Central memory CD8-positive, alpha-beta T cell (primary cell): ENCODE data around the gene GPC5.

Experiments used
- ATAC-seq: fragments of 150-1000 bp; cut with Tn5 transposase; replicated peaks from 2 replicates; pipeline ENCODE4 v1.10.0; 2022; ENCODE audit warnings: mild to moderate bottlenecking, moderate FRiP score, moderate number of reproducible peaks; ENCODE audit not compliant: poor library complexity, severe bottlenecking; ENCODE audit errors: extremely low read depth
- DNase-seq, 2 donors: peaks; one replicate each; pipeline ENCODE4 v3.0.0; 2021; ENCODE audit warnings: low spot score in 2 of 2
- H3K27ac Mint-ChIP-seq: one replicate; pipeline ENCODE4 v1.8.0; 2022; ENCODE audit warnings: low read depth, mild to moderate bottlenecking, moderate library complexity, mixed read lengths
- H3K27me3 Mint-ChIP-seq: one replicate; pipeline ENCODE4 v1.8.0; 2022; ENCODE audit warnings: mixed read lengths
- H3K36me3 Mint-ChIP-seq: one replicate; pipeline ENCODE4 v1.8.0; 2022; ENCODE audit warnings: mild to moderate bottlenecking, moderate library complexity, mixed read lengths; ENCODE audit not compliant: insufficient read depth
- H3K4me1 Mint-ChIP-seq: one replicate; pipeline ENCODE4 v1.8.0; 2022; ENCODE audit warnings: mixed read lengths
- H3K4me3 Mint-ChIP-seq: one replicate; pipeline ENCODE4 v1.8.0; 2022; ENCODE audit warnings: mild to moderate bottlenecking, moderate library complexity, mixed read lengths
- H3K9me3 Mint-ChIP-seq: one replicate; pipeline ENCODE4 v1.8.0; 2022; ENCODE audit warnings: mixed read lengths

GPC5 gene

GRCh38 chr13:91596842-91597241 lies 198.4 kb downstream of the GPC5 start:
- DNase-seq: no peak
- no peak for ATAC-seq
- no peak overlapping the region for H3K4me3 Mint-ChIP-seq
- H3K36me3 Mint-ChIP-seq: no peaks in the 10 kb centered on the region
- no peaks in the 10 kb centered on the region for H3K27me3 Mint-ChIP-seq
- H3K9me3 Mint-ChIP-seq: no peaks in the 10 kb centered on the region
- no peaks in the 10 kb centered on the region for H3K4me1 Mint-ChIP-seq
- H3K27ac Mint-ChIP-seq: no peak overlapping the region

GRCh38 chr13:91598655-91599054 lies 200.2 kb downstream of the GPC5 start:
- Mint-ChIP-seq H3K27ac (no peak overlapping the region), H3K27me3 (no peaks in the 10 kb centered on the region), H3K36me3 (no peaks in the 10 kb centered on the region), H3K4me1 (no peaks in the 10 kb centered on the region), H3K4me3 (no peak overlapping the region), H3K9me3 (peaks cover 5% of the 10 kb centered on the region)
- ATAC-seq (no peak), DNase-seq (no peak)

GRCh38 chr13:91601273-91601672 lies 202.9 kb downstream of the GPC5 start:
- H3K4me1 Mint-ChIP-seq: no peaks in the 10 kb centered on the region
- H3K9me3 Mint-ChIP-seq: peaks cover 5% of the 10 kb centered on the region
- no peaks in the 10 kb centered on the region for H3K27me3 Mint-ChIP-seq
- no peak overlapping the region for H3K4me3 Mint-ChIP-seq
- ATAC-seq: no peak
- no peaks in the 10 kb centered on the region for H3K36me3 Mint-ChIP-seq
- no peak for DNase-seq
- no peak overlapping the region for H3K27ac Mint-ChIP-seq

GRCh38 chr13:91601807-91602206 lies 203.4 kb downstream of the GPC5 start:
- DNase-seq: no peak
- ATAC-seq: no peak
- Mint-ChIP-seq H3K4me1 (no peaks in the 10 kb centered on the region), H3K27ac (no peak overlapping the region), H3K4me3 (no peak overlapping the region), H3K36me3 (no peaks in the 10 kb centered on the region), H3K9me3 (peaks cover 5% of the 10 kb centered on the region), H3K27me3 (no peaks in the 10 kb centered on the region)

GRCh38 chr13:91609353-91609752 lies 210.9 kb downstream of the GPC5 start:
- no peaks in the 10 kb centered on the region for H3K27me3 Mint-ChIP-seq
- H3K36me3 Mint-ChIP-seq: no peaks in the 10 kb centered on the region
- DNase-seq (no peak), ATAC-seq (no peak)
- no peaks in the 10 kb centered on the region for H3K4me1 Mint-ChIP-seq
- peaks cover 12% of the 10 kb centered on the region for H3K9me3 Mint-ChIP-seq
- no peak overlapping the region for H3K27ac Mint-ChIP-seq
- no peak overlapping the region for H3K4me3 Mint-ChIP-seq

GRCh38 chr13:91618315-91618714 lies 219.9 kb downstream of the GPC5 start:
- H3K27me3 Mint-ChIP-seq: no peaks in the 10 kb centered on the region

GRCh38 chr13:91620670-91621141 lies 222.3 kb downstream of the GPC5 start:
- H3K9me3 Mint-ChIP-seq: peaks cover 21% of the 10 kb centered on the region
- H3K27me3 Mint-ChIP-seq: no peaks in the 10 kb centered on the region
- no peak overlapping the region for H3K4me3 Mint-ChIP-seq
- no peak overlapping the region for H3K27ac Mint-ChIP-seq
- ATAC-seq: no peak
- no peaks in the 10 kb centered on the region for H3K36me3 Mint-ChIP-seq
- no peaks in the 10 kb centered on the region for H3K4me1 Mint-ChIP-seq
- no peak for DNase-seq

More at GRCh38 chr13:91618315-91618714, 219.9 kb downstream of the GPC5 start:
- H3K4me1 Mint-ChIP-seq: no peaks in the 10 kb centered on the region
- no peak for DNase-seq
- H3K9me3 Mint-ChIP-seq: peaks cover 22% of the 10 kb centered on the region
- ATAC-seq: no peak
- no peak overlapping the region for H3K4me3 Mint-ChIP-seq
- H3K27ac Mint-ChIP-seq: no peak overlapping the region
- no peaks in the 10 kb centered on the region for H3K36me3 Mint-ChIP-seq

- no peak for ATAC-seq
- H3K27ac Mint-ChIP-seq: no peak overlapping the region
- H3K9me3 Mint-ChIP-seq: peaks cover 21% of the 10 kb centered on the region
Measured at GRCh38 chr13:91621161-91621560, 222.7 kb downstream of the GPC5 start.

GRCh38 chr13:91621963-91622362 lies 223.5 kb downstream of the GPC5 start:
- Mint-ChIP-seq H3K36me3 (no peaks in the 10 kb centered on the region), H3K4me1 (no peaks in the 10 kb centered on the region), H3K4me3 (no peak overlapping the region), H3K27ac (no peak overlapping the region), H3K9me3 (peaks cover 21% of the 10 kb centered on the region), H3K27me3 (no peaks in the 10 kb centered on the region)
- DNase-seq (no peak), ATAC-seq (no peak)

More at GRCh38 chr13:91621161-91621560, 222.7 kb downstream of the GPC5 start:
- no peak for DNase-seq
- Mint-ChIP-seq H3K4me1 (no peaks in the 10 kb centered on the region), H3K36me3 (no peaks in the 10 kb centered on the region), H3K4me3 (no peak overlapping the region), H3K27me3 (no peaks in the 10 kb centered on the region)

GRCh38 chr13:91622778-91623550 lies 224.5 kb downstream of the GPC5 start:
- H3K4me3 Mint-ChIP-seq: no peak overlapping the region
- no peak for ATAC-seq
- H3K9me3 Mint-ChIP-seq: peaks cover 21% of the 10 kb centered on the region
- no peaks in the 10 kb centered on the region for H3K36me3 Mint-ChIP-seq
- H3K27ac Mint-ChIP-seq: no peak overlapping the region
- H3K4me1 Mint-ChIP-seq: no peaks in the 10 kb centered on the region
- no peaks in the 10 kb centered on the region for H3K27me3 Mint-ChIP-seq
- no peak for DNase-seq

GRCh38 chr13:91627952-91628739 lies 229.7 kb downstream of the GPC5 start:
- no peak for DNase-seq
- Mint-ChIP-seq H3K27me3 (no peaks in the 10 kb centered on the region), H3K27ac (no peak overlapping the region), H3K4me3 (no peak overlapping the region), H3K4me1 (no peaks in the 10 kb centered on the region), H3K9me3 (peaks cover 7% of the 10 kb centered on the region), H3K36me3 (no peaks in the 10 kb centered on the region)
- ATAC-seq: no peak

GRCh38 chr13:91630946-91631345 lies 232.5 kb downstream of the GPC5 start:
- no peaks in the 10 kb centered on the region for H3K4me1 Mint-ChIP-seq
- no peak overlapping the region for H3K4me3 Mint-ChIP-seq
- no peaks in the 10 kb centered on the region for H3K36me3 Mint-ChIP-seq
- no peaks in the 10 kb centered on the region for H3K9me3 Mint-ChIP-seq
- no peaks in the 10 kb centered on the region for H3K27me3 Mint-ChIP-seq
- ATAC-seq (no peak), DNase-seq (no peak)
- H3K27ac Mint-ChIP-seq: no peak overlapping the region

GRCh38 chr13:91632086-91632485 lies 233.7 kb downstream of the GPC5 start:
- Mint-ChIP-seq H3K9me3 (peaks cover 2% of the 10 kb centered on the region), H3K36me3 (no peaks in the 10 kb centered on the region), H3K27me3 (no peaks in the 10 kb centered on the region), H3K4me1 (no peaks in the 10 kb centered on the region), H3K4me3 (no peak overlapping the region), H3K27ac (no peak overlapping the region)
- no peak for DNase-seq
- ATAC-seq: no peak
